HL-60 (cell line): ENCODE data around the gene EIPR1.

ENCODE experiments used
- DNase-seq, 2 experiments: peaks; one replicate each; pipeline ENCODE4 v3.0.0-alpha.2; 2010 to 2020; ENCODE audit warnings: low read depth in 1 of 2, low spot score in 1 of 2
- H3K27ac ChIP-seq: fragments of 250-450 bp; sonication (Bioruptor Pico); replicated peaks from 2 replicates; pipeline ENCODE4 v1.5.1; 2020; ENCODE audit warnings: mild to moderate bottlenecking, moderate library complexity
- H3K27me3 ChIP-seq: fragments of 250-450 bp; sonication (Bioruptor Pico); 2 replicates; pipeline ENCODE4 v1.5.1; 2021; ENCODE audit warnings: mild to moderate bottlenecking, moderate library complexity; ENCODE audit not compliant: insufficient read depth, poor library complexity, severe bottlenecking
- H3K4me3 ChIP-seq: replicated peaks from 2 replicates; pipeline ENCODE4 v1.5.1; 2011; ENCODE audit warnings: mild to moderate bottlenecking, control low read depth, low read length; ENCODE audit not compliant: insufficient read depth
- CTCF ChIP-seq: IDR thresholded peaks from one replicate; pipeline ENCODE4 v1.5.1; 2011; ENCODE audit warnings: low read length, control low read depth, inconsistent platforms; ENCODE audit not compliant: insufficient read depth
- GABPA ChIP-seq: IDR thresholded peaks from 2 replicates; pipeline ENCODE4 v1.6.1; 2012; ENCODE audit warnings: low read depth
- POLR2AphosphoS5 ChIP-seq: IDR thresholded peaks from 2 replicates; pipeline ENCODE4 v1.6.1; 2012; ENCODE audit warnings: low read depth
- SPI1 ChIP-seq: IDR thresholded peaks from 2 replicates; pipeline ENCODE4 v1.6.1; 2012; ENCODE audit warnings: low read depth, mild to moderate bottlenecking, borderline replicate concordance
- TF ChIP-seq, protein P1 (sequence below): IDR thresholded peaks from 2 replicates; pipeline ENCODE4 v1.6.1; 2012; ENCODE audit warnings: low read depth; ENCODE audit not compliant: insufficient replicate concordance

Gene EIPR1

GRCh38 chr2:3323360-3324035 lies 54.1 kb downstream of the EIPR1 start:
- no peak for DNase-seq
- no peaks in the 10 kb centered on the region for H3K27me3 ChIP-seq
- TF ChIP-seq CTCF (no peak), POLR2AphosphoS5 (no peak), GABPA (no peak), SPI1 (no peak)
- TF ChIP-seq, protein P1, sequence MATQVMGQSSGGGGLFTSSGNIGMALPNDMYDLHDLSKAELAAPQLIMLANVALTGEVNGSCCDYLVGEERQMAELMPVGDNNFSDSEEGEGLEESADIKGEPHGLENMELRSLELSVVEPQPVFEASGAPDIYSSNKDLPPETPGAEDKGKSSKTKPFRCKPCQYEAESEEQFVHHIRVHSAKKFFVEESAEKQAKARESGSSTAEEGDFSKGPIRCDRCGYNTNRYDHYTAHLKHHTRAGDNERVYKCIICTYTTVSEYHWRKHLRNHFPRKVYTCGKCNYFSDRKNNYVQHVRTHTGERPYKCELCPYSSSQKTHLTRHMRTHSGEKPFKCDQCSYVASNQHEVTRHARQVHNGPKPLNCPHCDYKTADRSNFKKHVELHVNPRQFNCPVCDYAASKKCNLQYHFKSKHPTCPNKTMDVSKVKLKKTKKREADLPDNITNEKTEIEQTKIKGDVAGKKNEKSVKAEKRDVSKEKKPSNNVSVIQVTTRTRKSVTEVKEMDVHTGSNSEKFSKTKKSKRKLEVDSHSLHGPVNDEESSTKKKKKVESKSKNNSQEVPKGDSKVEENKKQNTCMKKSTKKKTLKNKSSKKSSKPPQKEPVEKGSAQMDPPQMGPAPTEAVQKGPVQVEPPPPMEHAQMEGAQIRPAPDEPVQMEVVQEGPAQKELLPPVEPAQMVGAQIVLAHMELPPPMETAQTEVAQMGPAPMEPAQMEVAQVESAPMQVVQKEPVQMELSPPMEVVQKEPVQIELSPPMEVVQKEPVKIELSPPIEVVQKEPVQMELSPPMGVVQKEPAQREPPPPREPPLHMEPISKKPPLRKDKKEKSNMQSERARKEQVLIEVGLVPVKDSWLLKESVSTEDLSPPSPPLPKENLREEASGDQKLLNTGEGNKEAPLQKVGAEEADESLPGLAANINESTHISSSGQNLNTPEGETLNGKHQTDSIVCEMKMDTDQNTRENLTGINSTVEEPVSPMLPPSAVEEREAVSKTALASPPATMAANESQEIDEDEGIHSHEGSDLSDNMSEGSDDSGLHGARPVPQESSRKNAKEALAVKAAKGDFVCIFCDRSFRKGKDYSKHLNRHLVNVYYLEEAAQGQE, result no peak
- H3K27ac ChIP-seq, result no peak overlapping the region
- H3K4me3 ChIP-seq, result no peak overlapping the region

DNA sequence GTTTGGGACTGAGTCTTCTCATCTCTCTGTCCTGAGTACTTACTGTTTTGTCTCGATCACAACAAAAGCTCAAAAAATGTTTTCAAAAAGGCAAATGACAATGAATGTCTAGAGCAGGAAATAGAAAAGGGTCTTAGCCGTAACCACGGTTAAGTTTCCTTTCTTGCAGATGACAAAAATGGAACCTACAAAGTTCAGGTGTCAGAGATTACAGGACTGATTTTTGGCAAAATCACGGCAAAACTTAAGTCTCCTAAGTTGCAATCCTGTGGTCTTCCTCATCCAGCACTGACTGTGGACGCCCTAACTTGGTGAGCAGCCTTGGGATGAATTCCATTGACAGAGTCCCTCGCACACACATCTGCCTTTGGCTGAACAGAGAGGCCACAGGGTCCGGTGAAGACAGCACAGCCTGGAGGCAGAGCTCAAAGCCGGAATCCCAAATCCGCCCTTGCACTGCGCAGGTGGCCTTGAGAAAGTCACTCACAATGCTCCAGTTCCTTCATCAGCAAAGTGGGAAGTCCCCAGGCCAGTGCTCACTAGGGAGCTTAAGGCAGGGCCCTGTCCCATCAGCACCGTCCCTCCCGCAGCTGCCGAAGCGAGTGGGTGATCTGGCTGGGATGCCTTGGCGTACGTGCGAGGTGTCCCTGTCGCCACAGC lies 55.2 kb downstream of the EIPR1 start:
- no peak for TF ChIP-seq CTCF
- H3K4me3 ChIP-seq, result no peak overlapping the region
- H3K27me3 ChIP-seq, result no peaks in the 10 kb centered on the region
- H3K27ac ChIP-seq, result no peak overlapping the region
- DNase-seq, result no peak

DNA sequence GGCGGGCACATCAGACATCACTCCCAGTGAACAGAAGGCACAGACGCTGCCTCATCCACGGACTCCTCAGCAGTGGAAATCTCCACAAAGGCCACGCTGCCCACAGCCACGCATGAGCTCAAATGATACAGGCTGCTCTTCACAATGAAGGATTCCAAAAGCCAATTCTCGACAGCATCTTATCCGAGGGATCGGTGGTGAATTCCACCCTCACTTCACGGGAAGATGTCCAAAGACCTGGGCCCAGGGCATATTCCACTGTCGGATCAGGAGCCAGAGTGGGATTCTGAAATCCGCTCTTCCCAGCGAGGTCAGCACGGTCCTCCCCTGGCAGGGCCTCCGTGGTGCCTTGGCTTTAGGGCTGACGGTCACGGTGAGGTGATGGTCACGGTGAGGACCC lies 55.8 kb downstream of the EIPR1 start:
- no peaks in the 10 kb centered on the region for H3K27me3 ChIP-seq

More for the DNA sequence above, 55.8 kb downstream of the EIPR1 start:
- H3K4me3 ChIP-seq, result no peak overlapping the region
- DNase-seq, result no peak
- no peak overlapping the region for H3K27ac ChIP-seq
- TF ChIP-seq CTCF (no peak), GABPA (no peak), SPI1 (no peak), POLR2AphosphoS5 (no peak)
- TF ChIP-seq, protein P1, result no peak
